ENCODE results near the gene EIF6.

The EIF6 gene

DNA sequence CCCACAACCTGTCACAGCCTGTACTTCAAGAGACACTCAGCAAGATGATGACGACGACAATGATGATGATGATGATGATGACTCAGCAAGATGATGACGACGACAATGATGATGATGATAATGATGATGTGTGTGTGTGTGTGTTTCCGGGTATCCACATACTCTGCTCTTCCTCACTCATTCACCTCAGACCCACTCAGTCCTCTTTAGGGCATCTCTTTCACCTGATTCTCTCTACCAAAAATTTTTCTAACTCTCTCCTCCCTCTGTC is 1.2 kb upstream of the EIF6 start:
- Histone ChIP-seq H3K36me3 (peaks cover 11% of the 10 kb centered on the region), H3K9me3 (no peaks in the 10 kb centered on the region), H3K4me1 (no peaks in the 10 kb centered on the region), H3K27me3 (no peaks in the 10 kb centered on the region), H3K4me3 (ENCODE audit: low read depth, low read length) (no peak overlapping the region; the same call in 1 of the 2 replicates)
- TF ChIP-seq, protein P1, sequence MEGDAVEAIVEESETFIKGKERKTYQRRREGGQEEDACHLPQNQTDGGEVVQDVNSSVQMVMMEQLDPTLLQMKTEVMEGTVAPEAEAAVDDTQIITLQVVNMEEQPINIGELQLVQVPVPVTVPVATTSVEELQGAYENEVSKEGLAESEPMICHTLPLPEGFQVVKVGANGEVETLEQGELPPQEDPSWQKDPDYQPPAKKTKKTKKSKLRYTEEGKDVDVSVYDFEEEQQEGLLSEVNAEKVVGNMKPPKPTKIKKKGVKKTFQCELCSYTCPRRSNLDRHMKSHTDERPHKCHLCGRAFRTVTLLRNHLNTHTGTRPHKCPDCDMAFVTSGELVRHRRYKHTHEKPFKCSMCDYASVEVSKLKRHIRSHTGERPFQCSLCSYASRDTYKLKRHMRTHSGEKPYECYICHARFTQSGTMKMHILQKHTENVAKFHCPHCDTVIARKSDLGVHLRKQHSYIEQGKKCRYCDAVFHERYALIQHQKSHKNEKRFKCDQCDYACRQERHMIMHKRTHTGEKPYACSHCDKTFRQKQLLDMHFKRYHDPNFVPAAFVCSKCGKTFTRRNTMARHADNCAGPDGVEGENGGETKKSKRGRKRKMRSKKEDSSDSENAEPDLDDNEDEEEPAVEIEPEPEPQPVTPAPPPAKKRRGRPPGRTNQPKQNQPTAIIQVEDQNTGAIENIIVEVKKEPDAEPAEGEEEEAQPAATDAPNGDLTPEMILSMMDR (IDR thresholded peaks at IDR 0.05; ENCODE audit: low read depth, low read length): no peak
- no peak for DNase-seq

DNA sequence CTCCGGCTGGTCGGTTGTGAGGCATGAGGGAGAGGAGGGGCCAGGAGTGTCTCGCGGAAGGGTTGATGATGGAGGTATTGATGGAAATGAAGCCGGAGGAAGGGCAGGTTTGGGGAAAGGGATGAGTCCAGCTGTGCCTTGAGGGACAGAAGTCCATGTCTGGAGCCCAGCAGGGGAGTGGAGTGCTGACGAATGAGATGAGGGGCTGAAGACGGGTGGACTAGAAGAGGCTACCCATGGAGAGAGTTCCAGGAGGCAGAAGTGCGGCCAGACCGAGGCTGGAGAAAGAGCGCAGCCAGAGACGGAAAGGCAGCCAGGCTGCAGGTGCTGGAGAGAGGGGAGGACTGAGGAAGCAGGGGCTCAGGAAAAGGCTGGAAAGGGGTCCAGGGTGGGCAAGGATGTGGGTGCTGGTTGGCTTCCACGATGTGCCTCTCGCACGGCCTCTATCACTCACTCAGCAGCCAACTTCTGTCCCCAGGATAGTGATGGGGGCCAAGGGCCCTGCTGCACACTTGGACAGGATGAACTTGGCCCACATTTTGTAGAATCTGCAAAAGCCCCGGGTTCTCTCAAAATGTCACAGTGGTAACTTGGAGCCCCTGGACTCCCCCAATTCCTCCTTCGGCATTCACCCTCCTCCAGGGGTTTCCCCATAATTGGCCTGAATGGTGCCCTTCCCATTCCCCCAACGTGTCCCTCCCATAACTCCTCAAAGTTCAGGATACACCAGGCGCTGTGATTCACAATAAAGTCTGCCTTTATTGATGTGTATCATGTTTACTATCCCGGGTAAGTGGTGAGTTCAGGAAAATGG is 627 bp upstream of the EIF6 start:
- Histone ChIP-seq H3K4me1 (no peaks in the 10 kb centered on the region), H3K36me3 (peaks cover 17% of the 10 kb centered on the region), H3K27me3 (no peaks in the 10 kb centered on the region), H3K9me3 (no peaks in the 10 kb centered on the region), H3K4me3 (ENCODE audit: low read depth, low read length) (peak overlapping the region; percentile 93)
- DNase-seq: no peak
- TF ChIP-seq, protein P1 (IDR thresholded peaks at IDR 0.05; ENCODE audit: low read depth, low read length): no peak

DNA sequence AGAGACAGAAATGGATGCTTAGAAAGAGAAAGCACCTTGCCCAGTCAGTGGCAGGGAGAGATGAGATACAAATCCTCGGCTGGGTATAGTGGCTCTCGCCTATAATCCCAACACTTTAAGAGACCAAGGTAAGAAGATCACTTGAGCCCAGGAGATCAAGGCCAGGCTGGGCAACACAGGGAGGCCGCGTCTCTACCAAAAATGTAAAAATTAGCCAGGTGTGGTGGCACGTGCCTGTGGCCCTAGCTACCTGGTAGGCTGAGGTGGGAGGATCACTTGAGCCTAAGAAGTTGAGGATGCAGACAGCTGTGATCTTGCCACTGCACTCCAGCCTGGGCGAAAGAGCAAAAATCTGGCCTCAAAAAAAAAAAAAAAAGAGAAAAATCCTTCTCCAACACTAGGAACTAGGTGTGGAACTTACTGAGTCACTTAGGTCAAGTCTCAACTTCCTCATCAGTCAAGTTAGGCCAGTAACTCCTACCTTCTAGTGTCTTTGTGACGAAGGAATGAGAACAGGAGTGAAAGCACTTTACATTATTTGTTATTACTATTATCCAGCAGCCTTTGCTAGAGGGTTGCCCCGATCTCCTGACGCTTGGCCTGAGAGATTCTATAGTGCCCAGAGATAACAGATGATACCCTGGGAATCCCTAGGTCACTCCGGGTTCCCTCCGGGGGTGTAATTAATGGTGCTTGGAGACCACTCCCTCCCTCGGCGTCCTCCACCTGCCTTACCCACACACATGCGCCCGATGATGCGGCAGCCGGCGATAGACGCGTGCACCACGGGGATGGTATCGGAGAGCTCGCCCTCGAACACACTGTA is 918 bp downstream of the EIF6 start:
- Histone ChIP-seq H3K9me3 (no peaks in the 10 kb centered on the region), H3K4me3 (ENCODE audit: low read depth, low read length) (peak overlapping the region; percentile 93), H3K36me3 (peaks cover 32% of the 10 kb centered on the region), H3K4me1 (no peaks in the 10 kb centered on the region), H3K27me3 (no peaks in the 10 kb centered on the region)
- no peak for DNase-seq
- TF ChIP-seq, protein P1 (IDR thresholded peaks at IDR 0.05; ENCODE audit: low read depth, low read length): no peak

DNA sequence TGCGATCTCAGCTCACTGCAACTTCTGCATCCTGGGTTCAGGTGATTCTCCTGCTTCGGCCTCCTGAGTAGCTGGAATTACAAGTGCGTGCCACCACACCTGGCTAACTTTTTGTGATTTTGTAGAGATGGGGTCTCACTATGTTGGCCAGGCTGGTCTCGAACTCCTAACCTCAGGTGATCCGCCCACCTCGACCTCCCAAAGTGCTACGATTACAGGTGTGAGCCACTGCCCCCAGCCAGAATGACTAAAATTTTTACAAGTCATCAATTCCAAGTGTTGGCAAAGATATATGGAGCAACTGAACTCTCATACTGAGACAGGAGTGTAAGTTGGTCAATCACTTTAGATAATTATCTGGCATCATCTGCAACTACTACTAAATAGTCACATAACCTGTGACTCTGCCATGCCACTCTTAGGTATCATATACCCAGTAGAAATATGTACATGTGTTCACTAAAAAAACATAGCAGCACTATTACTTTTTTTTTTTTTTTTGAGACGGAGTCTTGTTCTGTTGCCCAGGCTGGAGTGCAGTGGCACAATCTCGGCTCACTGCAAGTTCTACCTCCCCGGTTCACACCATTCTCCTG is 3.0 kb downstream of the EIF6 start:
- H3K27me3 ChIP-seq: no peaks in the 10 kb centered on the region
- DNase-seq: no peak
- H3K36me3 ChIP-seq: peaks cover 37% of the 10 kb centered on the region
- TF ChIP-seq, protein P1 (IDR thresholded peaks at IDR 0.05; ENCODE audit: low read depth, low read length): no peak
- no peak overlapping the region for H3K4me3 ChIP-seq (ENCODE audit: low read depth, low read length)
- H3K9me3 ChIP-seq: no peaks in the 10 kb centered on the region
- no peaks in the 10 kb centered on the region for H3K4me1 ChIP-seq

DNA sequence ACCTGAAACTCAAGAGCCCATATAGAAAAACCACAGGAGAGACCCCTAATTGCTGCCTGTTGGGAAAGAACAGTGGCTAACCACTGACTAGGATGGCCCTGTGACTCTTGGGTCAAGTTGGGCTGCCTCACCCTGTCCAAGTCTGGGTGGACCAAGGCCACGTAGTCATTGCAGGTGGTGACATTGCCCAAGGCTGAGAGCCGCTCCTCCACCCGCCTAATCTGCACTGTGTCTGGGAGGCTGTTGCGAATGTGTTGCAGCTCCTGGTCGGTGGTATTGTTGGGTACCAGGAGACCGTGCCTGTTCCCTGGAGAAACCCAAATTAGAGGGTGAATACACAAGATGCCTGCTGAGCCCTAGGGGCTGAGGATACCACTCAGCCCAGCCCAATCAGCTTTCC is 4.0 kb downstream of the EIF6 start:
- TF ChIP-seq, protein P1 (IDR thresholded peaks at IDR 0.05; ENCODE audit: low read depth, low read length): no peak
- Histone ChIP-seq H3K27me3 (no peaks in the 10 kb centered on the region), H3K9me3 (no peaks in the 10 kb centered on the region), H3K4me1 (no peaks in the 10 kb centered on the region), H3K4me3 (ENCODE audit: low read depth, low read length) (no peak overlapping the region), H3K36me3 (peaks cover 37% of the 10 kb centered on the region)
- no peak for DNase-seq
